ENCODE data around the gene PRRG2. TPM values are rescaled to one million over a fixed set of nuclear protein-coding genes. Genes with fewer than 3 reads are reported as not detected.
A peak's percentile ranks its signal among the peaks of the same experiment; 100 is the strongest.

Gene PRRG2
- total and polyA plus RNA-seq, 2 of the 13 experiments (the other 11 are each of a cell fraction or from before 2014, with no cell fraction given): 0.66 to 0.82 TPM

DNA sequence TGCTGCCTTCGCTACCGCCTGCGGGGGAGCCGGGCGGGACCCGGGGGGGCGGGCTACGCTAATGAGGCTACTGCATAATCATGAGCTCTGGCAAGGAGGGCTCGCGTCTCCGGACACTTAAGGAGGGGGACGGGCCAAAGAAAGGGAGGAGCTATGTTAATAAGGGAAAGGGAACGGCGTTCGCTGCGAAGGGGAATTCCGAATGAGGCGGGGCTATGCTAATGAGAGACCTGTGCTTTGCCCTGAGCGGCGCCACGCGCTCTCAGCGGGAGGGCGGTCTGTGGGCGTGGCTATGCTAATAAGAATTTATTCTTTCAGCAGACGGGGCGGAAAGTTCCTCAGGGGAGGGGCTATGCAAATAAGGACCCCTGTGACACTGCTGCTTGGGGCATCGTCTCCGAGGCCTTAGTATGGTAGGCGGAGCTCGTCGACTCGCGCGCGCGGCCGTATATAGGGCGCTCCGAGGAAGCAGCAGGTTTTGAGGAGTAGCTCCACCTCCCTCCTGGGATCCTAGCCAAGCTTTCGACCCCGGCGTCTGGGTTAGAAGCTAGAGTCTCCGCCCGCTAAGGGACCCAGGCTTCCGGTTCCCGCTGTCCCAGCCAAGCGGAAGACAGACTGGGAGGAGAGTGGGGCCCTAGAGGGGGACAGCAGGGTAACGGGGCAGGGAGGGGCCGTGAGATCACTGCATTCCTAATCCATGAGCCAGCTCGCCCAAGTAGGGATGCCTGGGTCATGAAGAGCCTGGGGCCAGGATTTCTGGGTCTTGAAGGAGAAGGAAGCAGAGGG is 59.2 kb downstream of the PRRG2 start, which contains the start of gene RRAS:
RRAS (minus strand) TSS at position 31 of the 786 bp plus-strand sequence. CDS start 45 bp downstream, outside the sequence.
- Histone ChIP-seq H3K27me3 (ENCODE audit: control insufficient read depth in 1 of 2, insufficient read depth in 2 of 2, low read length in 2 of 2) (no peaks in the 10 kb centered on the region; a peak in 1 of 5 replicates), H3K27ac (ENCODE audit: extremely low read length, insufficient read depth, low read length) (peak within 1 kb of the TSS; percentile 98), H3K4me3 (replicated peaks in 1 of 3; ENCODE audit: insufficient read depth in 1 of 3, low read depth in 2 of 3, low read length in 3 of 3) (peak within 1 kb of the TSS; percentile 82 to 89 (median 83)), H3K4me2 (ENCODE audit: low read depth, low read length) (peak within 1 kb of the TSS; percentile 90), H3K36me3 (replicated peaks in 1 of 2; ENCODE audit: control insufficient read depth in 1 of 2, insufficient read depth in 2 of 2, low read length in 2 of 2) (no peaks in the 10 kb centered on the region; a peak in 1 of 5 replicates), H3K9me3 (ENCODE audit: low read length) (no peaks in the 10 kb centered on the region), H3K9ac (ENCODE audit: insufficient read depth, low read depth, low read length) (peak within 1 kb of the TSS; percentile 99), H3K79me2 (ENCODE audit: insufficient read depth, low read length) (peaks cover 31% of the 10 kb centered on the region), H4K20me1 (ENCODE audit: insufficient read depth, low read length) (no peaks in the 10 kb centered on the region), H2AFZ (ENCODE audit: low read length) (no peak within 1 kb of the TSS), H3K4me1 (ENCODE audit: insufficient read depth, low read length) (peaks cover 43% of the 10 kb centered on the region)
- ATAC-seq: peak; percentile 77
- ChIA-PET POLR2A (interaction anchor here (0.6 to 4.6 kb wide), 32 partner anchors 8 to 880 kb away, joined by 3 to 92 read pairs (median 5); partner anchors contain the start of genes AKT1S1, ALDH16A1, BCL2L12 and FCGRT), CTCF (ENCODE audit: low intra/inter-chr PET ratio, low total read pairs) (no interaction called here)
- in situ Hi-C loops (cut with HindIII; ENCODE audit: extremely low pct_ligation_motif_present, low pct_unique_long_range_greater_than_20kb): no loop called here
- FAIRE-seq: peak; percentile 99
- intact Hi-C loops (cut with micrococcal nuclease; ENCODE audit: unreplicated experiment): loop anchor here (1.0 to 5.0 kb wide), 3 partner anchors 24 to 50 kb away; partner anchors contain the start of genes BCL2L12, IRF3 and PRMT1
- BruUV-seq (replicated peaks): no TSS peak
- peak; percentile 98 for DNase-seq (ENCODE audit: low spot score)
- WGBS (ENCODE audit: low lambda C conversion rate): 2% methylated on average over 44 of the region's 51 CpGs
- TF ChIP-seq ZNF232 (CRISPR knock-in tag; IDR thresholded peaks at IDR 0.05; ENCODE audit: borderline replicate concordance) (no peak), ATF7 (IDR thresholded peaks at IDR 0.05) (peak; percentile 69), ATF7 (CRISPR knock-in tag; IDR thresholded peaks at IDR 0.05) (peak; percentile 96), ZNF83 (CRISPR knock-in tag; IDR thresholded peaks at IDR 0.05; ENCODE audit: borderline replicate concordance) (no peak), E2F2 (CRISPR knock-in tag; IDR thresholded peaks at IDR 0.05; ENCODE audit: borderline replicate concordance) (no peak), TSC22D2 (CRISPR knock-in tag; IDR thresholded peaks at IDR 0.05; ENCODE audit: borderline replicate concordance) (no peak; the same call in 1 of the 2 replicates), RBM39 (IDR thresholded peaks at IDR 0.05; ENCODE audit: low read depth, low read length, poor library complexity, severe bottlenecking) (peak; percentile 54), NR2C2 (CRISPR knock-in tag; IDR thresholded peaks at IDR 0.05; ENCODE audit: borderline replicate concordance) (peak; percentile 85), ZBTB3 (CRISPR knock-in tag; IDR thresholded peaks at IDR 0.05; ENCODE audit: borderline replicate concordance, low read depth) (peak; percentile 68; the same call in 1 of the 2 replicates), ZNF776 (CRISPR knock-in tag; IDR thresholded peaks at IDR 0.05) (no peak), ZNF891 (CRISPR knock-in tag; IDR thresholded peaks at IDR 0.05) (no peak), AGO2 (optimal IDR thresholded peaks at IDR 0.05; ENCODE audit: low read depth, low read length) (no peak), ZNF543 (CRISPR knock-in tag; IDR thresholded peaks at IDR 0.05) (no peak), SIN3B (IDR thresholded peaks at IDR 0.05; ENCODE audit: low read length) (peak; percentile 23; the same call in 1 of the 2 replicates), ELF1 (CRISPR knock-in tag; IDR thresholded peaks at IDR 0.05) (peak; percentile 94), CHD4 (IDR thresholded peaks at IDR 0.05; ENCODE audit: borderline replicate concordance, low read length) (no peak), ZNF235 (CRISPR knock-in tag; IDR thresholded peaks at IDR 0.05; ENCODE audit: borderline replicate concordance) (no peak), ZZZ3 (CRISPR knock-in tag; IDR thresholded peaks at IDR 0.05; ENCODE audit: borderline replicate concordance) (no peak), IKZF4 (CRISPR knock-in tag; IDR thresholded peaks at IDR 0.05; ENCODE audit: borderline replicate concordance, low read depth, not compliant biosample characterization) (peak; percentile 58)
- TF ChIP-seq, protein P1, sequence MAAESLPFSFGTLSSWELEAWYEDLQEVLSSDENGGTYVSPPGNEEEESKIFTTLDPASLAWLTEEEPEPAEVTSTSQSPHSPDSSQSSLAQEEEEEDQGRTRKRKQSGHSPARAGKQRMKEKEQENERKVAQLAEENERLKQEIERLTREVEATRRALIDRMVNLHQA (CRISPR knock-in tag; IDR thresholded peaks at IDR 0.05): no peak
- TF ChIP-seq, protein P2, sequence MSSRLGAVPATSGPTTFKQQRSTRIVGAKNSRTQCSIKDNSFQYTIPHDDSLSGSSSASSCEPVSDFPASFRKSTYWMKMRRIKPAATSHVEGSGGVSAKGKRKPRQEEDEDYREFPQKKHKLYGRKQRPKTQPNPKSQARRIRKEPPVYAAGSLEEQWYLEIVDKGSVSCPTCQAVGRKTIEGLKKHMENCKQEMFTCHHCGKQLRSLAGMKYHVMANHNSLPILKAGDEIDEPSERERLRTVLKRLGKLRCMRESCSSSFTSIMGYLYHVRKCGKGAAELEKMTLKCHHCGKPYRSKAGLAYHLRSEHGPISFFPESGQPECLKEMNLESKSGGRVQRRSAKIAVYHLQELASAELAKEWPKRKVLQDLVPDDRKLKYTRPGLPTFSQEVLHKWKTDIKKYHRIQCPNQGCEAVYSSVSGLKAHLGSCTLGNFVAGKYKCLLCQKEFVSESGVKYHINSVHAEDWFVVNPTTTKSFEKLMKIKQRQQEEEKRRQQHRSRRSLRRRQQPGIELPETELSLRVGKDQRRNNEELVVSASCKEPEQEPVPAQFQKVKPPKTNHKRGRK (CRISPR knock-in tag; IDR thresholded peaks at IDR 0.05): no peak

Measured in HepG2 (cell line).